Choroid plexus epithelial cell (primary cell): ENCODE measurements around the gene FAM200C.

Source experiments
- DNase-seq: peaks from one replicate; pipeline ENCODE4 v3.0.0-alpha.2; 2010; ENCODE audit warnings: low read depth
- H3K4me3 ChIP-seq: 2 replicates; pipeline ENCODE4 v1.5.1; 2011; ENCODE audit warnings: low read depth, mild to moderate bottlenecking, control low read depth, low read length, moderate library complexity
- TF ChIP-seq, protein P1 (sequence below): conservative IDR thresholded peaks from 2 replicates; pipeline ENCODE4 v1.5.1; 2011; ENCODE audit warnings: low read depth, mild to moderate bottlenecking, control low read depth, inconsistent platforms, low read length, moderate library complexity

Gene FAM200C

GRCh38 chr5:160352308-160352707 is 47.5 kb downstream of the FAM200C start:
- H3K4me3 ChIP-seq, result no peak overlapping the region
- TF ChIP-seq, protein P1, sequence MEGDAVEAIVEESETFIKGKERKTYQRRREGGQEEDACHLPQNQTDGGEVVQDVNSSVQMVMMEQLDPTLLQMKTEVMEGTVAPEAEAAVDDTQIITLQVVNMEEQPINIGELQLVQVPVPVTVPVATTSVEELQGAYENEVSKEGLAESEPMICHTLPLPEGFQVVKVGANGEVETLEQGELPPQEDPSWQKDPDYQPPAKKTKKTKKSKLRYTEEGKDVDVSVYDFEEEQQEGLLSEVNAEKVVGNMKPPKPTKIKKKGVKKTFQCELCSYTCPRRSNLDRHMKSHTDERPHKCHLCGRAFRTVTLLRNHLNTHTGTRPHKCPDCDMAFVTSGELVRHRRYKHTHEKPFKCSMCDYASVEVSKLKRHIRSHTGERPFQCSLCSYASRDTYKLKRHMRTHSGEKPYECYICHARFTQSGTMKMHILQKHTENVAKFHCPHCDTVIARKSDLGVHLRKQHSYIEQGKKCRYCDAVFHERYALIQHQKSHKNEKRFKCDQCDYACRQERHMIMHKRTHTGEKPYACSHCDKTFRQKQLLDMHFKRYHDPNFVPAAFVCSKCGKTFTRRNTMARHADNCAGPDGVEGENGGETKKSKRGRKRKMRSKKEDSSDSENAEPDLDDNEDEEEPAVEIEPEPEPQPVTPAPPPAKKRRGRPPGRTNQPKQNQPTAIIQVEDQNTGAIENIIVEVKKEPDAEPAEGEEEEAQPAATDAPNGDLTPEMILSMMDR, result no peak
- no peak for DNase-seq

GRCh38 chr5:160349935-160350303 is 49.9 kb downstream of the FAM200C start:
- TF ChIP-seq, protein P1, result no peak
- DNase-seq, result no peak
- H3K4me3 ChIP-seq, result no peak overlapping the region

DNA sequence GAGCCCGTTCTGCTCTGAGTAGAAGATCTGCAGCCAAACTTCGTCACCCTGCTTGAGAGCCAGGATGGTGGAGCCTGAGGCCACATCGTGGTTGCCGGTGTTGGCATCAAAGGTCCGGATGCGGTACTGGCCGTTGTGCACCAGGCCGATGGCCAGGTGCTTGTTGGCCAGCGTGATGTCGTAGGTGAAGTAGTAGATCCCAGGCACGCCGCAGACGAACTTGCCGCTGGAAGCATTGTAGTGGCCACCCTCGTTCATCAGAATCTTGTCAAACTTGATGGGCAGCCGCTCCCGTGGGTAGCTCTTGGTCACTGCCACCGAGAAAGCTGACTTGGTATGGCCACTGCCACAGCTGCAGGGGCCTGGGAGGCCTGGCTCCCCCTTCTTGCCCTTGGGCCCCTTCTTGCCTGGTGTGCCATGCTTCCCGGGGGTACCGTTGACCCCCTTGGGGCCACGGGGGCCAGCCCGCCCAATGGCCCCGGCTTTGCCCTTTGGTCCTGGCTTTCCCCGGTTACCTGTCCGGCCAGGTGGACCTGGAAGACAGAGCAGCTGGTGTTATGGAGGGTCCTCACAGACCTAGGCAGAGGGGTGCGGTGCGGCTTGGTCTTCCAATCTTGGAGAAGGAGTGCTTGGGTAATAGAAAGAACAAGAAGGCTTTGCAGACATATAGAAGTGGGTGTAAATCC is 50.5 kb downstream of the FAM200C start:
- DNase-seq, result no peak
- H3K4me3 ChIP-seq, result no peak overlapping the region
- TF ChIP-seq, protein P1, result no peak

DNA sequence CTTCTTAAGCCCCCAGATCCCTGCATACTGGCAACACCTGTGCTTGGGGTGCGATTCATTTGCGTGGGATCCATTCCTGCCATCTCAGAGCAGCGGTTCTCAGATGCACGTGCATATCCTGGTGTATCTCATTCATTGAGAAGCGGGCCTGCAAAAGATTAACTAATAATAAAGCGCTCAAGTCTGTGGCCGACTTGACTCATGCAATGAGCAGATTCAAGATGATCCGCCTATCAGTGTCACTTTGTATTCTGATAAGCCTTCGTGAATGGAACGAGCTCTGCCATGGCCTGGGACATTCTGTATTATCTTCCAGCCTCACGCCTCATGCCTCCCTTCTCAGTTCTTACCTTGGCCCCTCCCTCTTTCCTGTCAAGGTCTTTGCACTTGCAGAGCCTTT is 51.8 kb downstream of the FAM200C start:
- no peak overlapping the region for H3K4me3 ChIP-seq
- TF ChIP-seq, protein P1, result no peak
- no peak for DNase-seq

DNA sequence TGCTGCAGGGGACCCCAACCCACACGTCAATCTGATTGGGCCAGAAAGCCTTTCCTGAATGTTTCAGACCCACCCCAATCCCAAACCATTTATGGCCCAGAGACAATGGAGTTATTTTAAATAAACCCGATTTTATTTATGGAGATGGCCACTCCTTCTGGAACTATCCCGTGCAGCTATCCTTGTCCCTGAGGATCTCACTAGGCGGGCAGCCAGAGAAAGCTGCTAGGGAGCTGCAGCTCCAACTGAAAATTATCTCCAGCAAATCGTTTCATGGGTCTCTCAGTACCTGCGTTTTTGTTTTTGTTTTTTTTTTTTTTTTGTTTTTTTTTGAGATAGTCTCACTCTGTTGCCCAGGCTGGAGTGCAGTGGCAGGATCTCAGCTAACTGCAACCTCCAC is 52.4 kb downstream of the FAM200C start:
- no peak overlapping the region for H3K4me3 ChIP-seq
- TF ChIP-seq, protein P1, result no peak
- no peak for DNase-seq
